Testis (tissue), 2 donors: ENCODE data around the gene RBM43.

Experiments used
- POLR2A ChIP-seq: fragments of 450-650 bp; IDR thresholded peaks from one replicate; pipeline ENCODE4 v1.6.1; 2017; ENCODE audit warnings: antibody characterized with exemption, mild to moderate bottlenecking, moderate library complexity
- TF ChIP-seq, protein P1 (sequence below), 3 experiments: fragments of 450-650 bp in 2 of 3; fragments of 200-600 bp in 1 of 3; sonication (generic) in 1 of 3; IDR thresholded peaks; one replicate each; pipeline ENCODE4 v1.5.1; 2016 to 2019; ENCODE audit warnings: antibody characterized with exemption in 3 of 3, mild to moderate bottlenecking in 2 of 3, moderate library complexity in 1 of 3

DNA sequence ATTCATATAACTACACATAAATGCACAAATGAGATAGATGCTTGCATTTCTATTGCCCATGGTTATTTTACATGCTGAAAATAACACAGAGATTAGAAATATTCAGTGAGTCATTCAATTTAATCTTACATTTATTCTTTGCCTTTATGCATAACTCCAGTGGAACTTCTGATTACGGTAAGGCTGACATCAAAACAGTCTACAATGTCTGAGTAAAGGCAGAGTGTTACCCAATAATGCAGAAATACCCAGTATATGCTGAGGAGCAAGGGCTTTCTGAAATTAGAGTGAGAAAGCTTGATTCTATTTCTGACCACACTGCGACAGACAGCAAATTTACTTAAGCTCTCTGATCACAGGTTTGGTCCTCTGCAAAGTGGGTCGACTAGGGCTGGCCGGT, 18.6 kb upstream of the RBM43 start:
- TF ChIP-seq, protein P1, sequence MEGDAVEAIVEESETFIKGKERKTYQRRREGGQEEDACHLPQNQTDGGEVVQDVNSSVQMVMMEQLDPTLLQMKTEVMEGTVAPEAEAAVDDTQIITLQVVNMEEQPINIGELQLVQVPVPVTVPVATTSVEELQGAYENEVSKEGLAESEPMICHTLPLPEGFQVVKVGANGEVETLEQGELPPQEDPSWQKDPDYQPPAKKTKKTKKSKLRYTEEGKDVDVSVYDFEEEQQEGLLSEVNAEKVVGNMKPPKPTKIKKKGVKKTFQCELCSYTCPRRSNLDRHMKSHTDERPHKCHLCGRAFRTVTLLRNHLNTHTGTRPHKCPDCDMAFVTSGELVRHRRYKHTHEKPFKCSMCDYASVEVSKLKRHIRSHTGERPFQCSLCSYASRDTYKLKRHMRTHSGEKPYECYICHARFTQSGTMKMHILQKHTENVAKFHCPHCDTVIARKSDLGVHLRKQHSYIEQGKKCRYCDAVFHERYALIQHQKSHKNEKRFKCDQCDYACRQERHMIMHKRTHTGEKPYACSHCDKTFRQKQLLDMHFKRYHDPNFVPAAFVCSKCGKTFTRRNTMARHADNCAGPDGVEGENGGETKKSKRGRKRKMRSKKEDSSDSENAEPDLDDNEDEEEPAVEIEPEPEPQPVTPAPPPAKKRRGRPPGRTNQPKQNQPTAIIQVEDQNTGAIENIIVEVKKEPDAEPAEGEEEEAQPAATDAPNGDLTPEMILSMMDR (IDR thresholded peaks at IDR 0.05) = no peak
- no peak for TF ChIP-seq POLR2A
